ENCODE data around the gene INO80E. TPM values are rescaled to one million over a fixed set of nuclear protein-coding genes. Genes with fewer than 3 reads are reported as not detected.

The INO80E gene
- total RNA-seq, 1 donor = 14.5 TPM

DNA sequence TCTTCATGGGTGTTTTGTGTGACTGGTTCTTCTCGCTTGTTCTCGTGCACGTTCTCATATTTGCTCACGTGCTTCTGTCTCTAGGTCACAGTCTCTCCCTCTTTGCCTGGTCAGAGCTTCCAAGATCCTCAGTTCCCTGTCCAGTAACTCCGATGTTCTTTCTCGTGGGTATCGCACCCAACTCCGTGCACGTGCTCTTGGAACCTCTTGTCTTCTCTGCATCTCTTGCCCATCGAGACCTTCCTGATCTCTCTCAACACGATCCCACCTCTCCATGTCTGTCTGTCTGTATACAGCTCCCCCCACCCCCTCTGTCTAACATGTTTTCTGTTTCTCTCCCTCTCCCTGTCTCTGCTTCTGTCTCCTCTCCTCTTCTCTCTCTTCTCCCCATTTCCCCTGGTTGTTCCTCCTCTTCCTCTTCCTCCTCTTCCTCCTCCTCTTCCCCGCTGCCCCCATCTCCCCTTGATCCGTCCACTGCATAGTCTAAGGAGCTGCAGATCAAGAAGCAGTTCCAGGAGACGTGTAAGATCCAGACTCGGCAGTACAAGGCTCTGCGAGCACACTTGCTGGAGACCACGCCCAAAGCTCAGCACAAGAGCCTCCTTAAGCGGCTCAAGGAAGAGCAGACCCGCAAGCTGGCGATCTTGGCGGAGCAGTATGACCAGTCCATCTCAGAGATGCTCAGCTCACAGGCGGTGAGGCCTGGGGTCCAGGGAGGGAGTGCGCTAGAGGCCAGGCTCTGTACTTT, 6.8 kb upstream of the INO80E start:
- Histone ChIP-seq H3K4me3 (ENCODE audit: insufficient read depth, low read length) (no peak overlapping the region), H3K36me3 (ENCODE audit: insufficient read depth, low read length) (peaks cover 82% of the 10 kb centered on the region)
- TF ChIP-seq CTCF (IDR thresholded peaks at IDR 0.05; ENCODE audit: extremely low read depth, low read depth, low read length) = no peak

GRCh38 chr16:29990034-29990433, 6.0 kb upstream of the INO80E start:
- H2AFZ ChIP-seq (ENCODE audit: low read length) = no peak overlapping the region
- no peaks in the 10 kb centered on the region for H3K27me3 ChIP-seq (ENCODE audit: insufficient read depth, low read length)
- DNase-seq (ENCODE audit: insufficient read length, low spot score, missing footprints) = no peak
- no peak overlapping the region for H3K4me2 ChIP-seq (ENCODE audit: insufficient read depth, low read length)
- TF ChIP-seq CTCF (IDR thresholded peaks at IDR 0.05; ENCODE audit: extremely low read depth, low read depth, low read length) = no peak
- H3K79me2 ChIP-seq (ENCODE audit: insufficient read depth, low read length) = no peaks in the 10 kb centered on the region
- H4K20me1 ChIP-seq (ENCODE audit: insufficient read depth, low read length) = peaks cover 5% of the 10 kb centered on the region
- no peak overlapping the region for H3K4me3 ChIP-seq (ENCODE audit: insufficient read depth, low read length)
- peaks cover 8% of the 10 kb centered on the region for H3K4me1 ChIP-seq (ENCODE audit: insufficient read depth, low read length)
- no peaks in the 10 kb centered on the region for H3K9me3 ChIP-seq (ENCODE audit: low read depth, low read length)
- H3K27ac ChIP-seq (ENCODE audit: low read depth, low read length) = no peak overlapping the region
- peaks cover 75% of the 10 kb centered on the region for H3K36me3 ChIP-seq (ENCODE audit: insufficient read depth, low read length)

More for the DNA sequence above, 6.8 kb upstream of the INO80E start:
- Histone ChIP-seq H3K79me2 (ENCODE audit: insufficient read depth, low read length) (peaks cover 1% of the 10 kb centered on the region), H3K27me3 (ENCODE audit: insufficient read depth, low read length) (no peaks in the 10 kb centered on the region), H2AFZ (ENCODE audit: low read length) (no peak overlapping the region), H3K27ac (ENCODE audit: low read depth, low read length) (no peak overlapping the region), H3K4me2 (ENCODE audit: insufficient read depth, low read length) (no peak overlapping the region), H4K20me1 (ENCODE audit: insufficient read depth, low read length) (peaks cover 5% of the 10 kb centered on the region), H3K9me3 (ENCODE audit: low read depth, low read length) (no peaks in the 10 kb centered on the region), H3K4me1 (ENCODE audit: insufficient read depth, low read length) (peaks cover under 1% of the 10 kb centered on the region)
- DNase-seq (ENCODE audit: insufficient read length, low spot score, missing footprints) = peak; percentile 55

DNA sequence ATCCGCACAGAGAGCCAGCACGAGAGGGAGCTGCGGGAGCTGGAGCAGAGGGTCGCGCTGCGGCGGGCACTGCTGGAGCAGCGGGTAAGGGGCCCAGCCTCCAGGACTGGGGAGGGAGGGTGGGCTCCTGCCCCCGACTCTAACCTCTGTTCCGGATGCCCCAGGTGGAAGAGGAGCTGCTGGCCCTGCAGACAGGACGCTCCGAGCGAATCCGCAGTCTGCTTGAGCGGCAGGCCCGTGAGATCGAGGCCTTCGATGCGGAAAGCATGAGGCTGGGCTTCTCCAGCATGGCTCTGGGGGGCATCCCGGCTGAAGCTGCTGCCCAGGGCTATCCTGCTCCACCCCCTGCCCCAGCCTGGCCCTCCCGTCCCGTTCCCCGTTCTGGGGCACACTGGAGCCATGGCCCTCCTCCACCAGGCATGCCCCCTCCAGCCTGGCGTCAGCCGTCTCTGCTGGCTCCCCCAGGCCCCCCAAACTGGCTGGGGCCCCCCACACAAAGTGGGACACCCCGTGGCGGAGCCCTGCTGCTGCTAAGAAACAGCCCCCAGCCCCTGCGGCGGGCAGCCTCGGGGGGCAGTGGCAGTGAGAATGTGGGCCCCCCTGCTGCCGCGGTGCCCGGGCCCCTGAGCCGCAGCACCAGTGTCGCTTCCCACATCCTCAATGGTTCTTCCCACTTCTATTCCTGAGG, 5.0 kb upstream of the INO80E start:
- TF ChIP-seq CTCF (IDR thresholded peaks at IDR 0.05; ENCODE audit: extremely low read depth, low read depth, low read length) = no peak
- H3K4me1 ChIP-seq (ENCODE audit: insufficient read depth, low read length) = peaks cover 12% of the 10 kb centered on the region
- H3K27me3 ChIP-seq (ENCODE audit: insufficient read depth, low read length) = no peaks in the 10 kb centered on the region
- peaks cover 66% of the 10 kb centered on the region for H3K36me3 ChIP-seq (ENCODE audit: insufficient read depth, low read length)
- no peak overlapping the region for H3K4me3 ChIP-seq (ENCODE audit: insufficient read depth, low read length)
- H2AFZ ChIP-seq (ENCODE audit: low read length) = no peak overlapping the region
- H3K27ac ChIP-seq (ENCODE audit: low read depth, low read length) = no peak overlapping the region
- H4K20me1 ChIP-seq (ENCODE audit: insufficient read depth, low read length) = peaks cover 5% of the 10 kb centered on the region
- H3K4me2 ChIP-seq (ENCODE audit: insufficient read depth, low read length) = no peak overlapping the region
- no peaks in the 10 kb centered on the region for H3K9me3 ChIP-seq (ENCODE audit: low read depth, low read length)
- H3K79me2 ChIP-seq (ENCODE audit: insufficient read depth, low read length) = peaks cover under 1% of the 10 kb centered on the region
- no peak for DNase-seq (ENCODE audit: insufficient read length, low spot score, missing footprints)

- Histone ChIP-seq H3K4me2 (ENCODE audit: insufficient read depth, low read length) (no peak overlapping the region), H3K27me3 (ENCODE audit: insufficient read depth, low read length) (no peaks in the 10 kb centered on the region)
Measured at GRCh38 chr16:29991571-29991904, 4.5 kb upstream of the INO80E start.

More at GRCh38 chr16:29991571-29991904, 4.5 kb upstream of the INO80E start:
- no peak for TF ChIP-seq CTCF (IDR thresholded peaks at IDR 0.05; ENCODE audit: extremely low read depth, low read depth, low read length)
- no peak overlapping the region for H3K4me3 ChIP-seq (ENCODE audit: insufficient read depth, low read length)
- no peaks in the 10 kb centered on the region for H3K9me3 ChIP-seq (ENCODE audit: low read depth, low read length)
- peaks cover 61% of the 10 kb centered on the region for H3K36me3 ChIP-seq (ENCODE audit: insufficient read depth, low read length)
- H2AFZ ChIP-seq (ENCODE audit: low read length) = no peak overlapping the region
- H3K79me2 ChIP-seq (ENCODE audit: insufficient read depth, low read length) = peaks cover 6% of the 10 kb centered on the region
- DNase-seq (ENCODE audit: insufficient read length, low spot score, missing footprints) = no peak
- H3K27ac ChIP-seq (ENCODE audit: low read depth, low read length) = no peak overlapping the region
- peaks cover 13% of the 10 kb centered on the region for H3K4me1 ChIP-seq (ENCODE audit: insufficient read depth, low read length)
- H4K20me1 ChIP-seq (ENCODE audit: insufficient read depth, low read length) = peaks cover 5% of the 10 kb centered on the region

Measured in osteoblast (primary cell).